ENCODE measurements around the gene MMP15.
"Not testable (repeated sequence)": the region's sequence is repeated elsewhere in the genome, so short reads cannot be mapped to it uniquely, and the experiment has no call there.

The MMP15 gene

DNA sequence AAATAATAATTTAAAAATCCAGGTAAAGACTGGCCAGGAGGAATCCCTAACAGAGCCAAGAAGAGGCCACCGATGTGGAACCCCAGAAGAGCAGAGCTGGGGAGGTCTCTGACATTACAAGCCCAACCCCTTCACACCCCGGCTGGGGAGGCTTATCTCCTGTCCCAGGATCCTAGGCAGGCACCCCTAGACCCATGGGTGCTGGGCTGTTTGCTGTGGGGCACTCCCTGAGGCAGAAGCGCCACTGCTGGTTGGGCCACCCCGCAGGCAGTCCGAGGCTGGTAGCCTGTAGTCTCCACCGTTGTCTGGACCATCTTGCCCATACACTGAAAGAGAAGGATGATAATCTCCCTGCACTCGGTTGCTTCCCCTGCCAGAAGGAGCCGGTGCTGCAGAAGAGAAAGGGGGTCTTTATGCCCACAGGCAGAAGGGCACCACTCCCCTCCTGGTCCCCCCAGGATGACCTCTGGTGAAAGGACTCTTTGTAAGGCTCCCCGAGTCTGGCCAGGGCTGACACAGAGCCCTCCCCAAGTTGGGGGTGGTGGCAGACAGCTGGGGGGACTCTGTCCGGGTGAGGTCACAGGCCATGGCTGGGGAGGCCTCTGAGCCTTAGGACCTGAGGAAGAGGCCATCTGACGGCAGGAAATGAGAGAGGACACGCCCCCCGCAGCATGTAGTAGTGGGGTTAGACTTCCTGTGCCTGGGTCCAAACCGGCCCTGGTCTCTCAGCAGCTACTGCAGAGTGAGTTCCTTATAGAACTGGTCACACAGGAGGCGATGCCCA is 69.4 kb downstream of the MMP15 start:
- TF ChIP-seq, protein P1, sequence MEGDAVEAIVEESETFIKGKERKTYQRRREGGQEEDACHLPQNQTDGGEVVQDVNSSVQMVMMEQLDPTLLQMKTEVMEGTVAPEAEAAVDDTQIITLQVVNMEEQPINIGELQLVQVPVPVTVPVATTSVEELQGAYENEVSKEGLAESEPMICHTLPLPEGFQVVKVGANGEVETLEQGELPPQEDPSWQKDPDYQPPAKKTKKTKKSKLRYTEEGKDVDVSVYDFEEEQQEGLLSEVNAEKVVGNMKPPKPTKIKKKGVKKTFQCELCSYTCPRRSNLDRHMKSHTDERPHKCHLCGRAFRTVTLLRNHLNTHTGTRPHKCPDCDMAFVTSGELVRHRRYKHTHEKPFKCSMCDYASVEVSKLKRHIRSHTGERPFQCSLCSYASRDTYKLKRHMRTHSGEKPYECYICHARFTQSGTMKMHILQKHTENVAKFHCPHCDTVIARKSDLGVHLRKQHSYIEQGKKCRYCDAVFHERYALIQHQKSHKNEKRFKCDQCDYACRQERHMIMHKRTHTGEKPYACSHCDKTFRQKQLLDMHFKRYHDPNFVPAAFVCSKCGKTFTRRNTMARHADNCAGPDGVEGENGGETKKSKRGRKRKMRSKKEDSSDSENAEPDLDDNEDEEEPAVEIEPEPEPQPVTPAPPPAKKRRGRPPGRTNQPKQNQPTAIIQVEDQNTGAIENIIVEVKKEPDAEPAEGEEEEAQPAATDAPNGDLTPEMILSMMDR (IDR thresholded peaks at IDR 0.05; ENCODE audit: low read depth, low read length, missing control alignments) = no peak
- Histone ChIP-seq H3K27ac (no peak overlapping the region), H3K27me3 (replicated peaks) (no peaks in the 10 kb centered on the region), H3K36me3 (replicated peaks) (no peaks in the 10 kb centered on the region), H3K4me3 (ENCODE audit: low read depth, low read length) (no peak overlapping the region)
- DNase-seq = no peak
- in situ Hi-C loops (cut with HindIII; ENCODE audit: low pct_ligation_motif_present, low sequenced_read_pairs) = no loop called here

DNA sequence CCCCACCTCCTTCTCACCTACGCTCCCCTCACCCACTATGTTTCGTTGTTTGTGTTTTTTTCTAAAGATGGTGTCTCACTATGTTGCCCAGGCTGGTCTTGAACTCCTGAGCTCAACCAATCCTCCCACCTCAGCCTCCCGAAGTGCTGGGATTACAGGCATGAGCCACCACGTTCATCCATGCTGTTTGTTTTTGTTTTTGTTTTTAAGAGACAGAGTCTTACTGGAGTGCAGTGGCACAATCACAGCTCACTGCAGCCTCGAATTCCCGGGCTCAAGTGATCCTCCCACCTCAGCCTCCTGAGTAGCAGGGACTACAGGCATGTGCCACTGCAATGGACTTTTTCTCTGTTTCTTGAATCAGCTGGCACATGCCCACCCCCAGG is 70.0 kb downstream of the MMP15 start:
- H3K27me3 ChIP-seq (replicated peaks); in situ Hi-C loops (cut with HindIII; ENCODE audit: low pct_ligation_motif_present, low sequenced_read_pairs); H3K4me3 ChIP-seq (ENCODE audit: low read depth, low read length); H3K36me3 ChIP-seq (replicated peaks); H3K27ac ChIP-seq; DNase-seq: not testable (repeated sequence)

DNA sequence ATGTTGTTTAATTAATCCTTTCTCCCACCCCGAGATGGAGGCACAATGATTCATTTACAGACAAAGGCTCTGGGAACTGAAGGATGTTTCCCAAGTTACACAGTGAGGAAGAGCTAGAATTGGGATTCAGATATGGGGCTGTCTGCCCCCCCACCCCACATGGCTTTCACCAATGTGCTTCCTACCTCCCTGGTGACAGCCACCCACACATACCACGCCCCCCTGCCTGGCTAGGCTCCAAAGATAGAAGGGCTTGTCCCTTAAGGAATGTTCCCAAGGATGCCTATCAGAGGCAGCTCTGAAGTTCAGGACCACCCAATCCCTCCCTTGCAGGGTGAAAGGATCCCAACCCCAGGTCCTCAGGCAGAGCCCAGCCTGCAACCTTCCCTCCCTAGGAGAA is 70.7 kb downstream of the MMP15 start:
- Histone ChIP-seq H3K4me3 (ENCODE audit: low read depth, low read length) (no peak overlapping the region), H3K27me3 (replicated peaks) (no peaks in the 10 kb centered on the region), H3K36me3 (replicated peaks) (no peaks in the 10 kb centered on the region), H3K27ac (no peak overlapping the region)
- in situ Hi-C loops (cut with HindIII; ENCODE audit: low pct_ligation_motif_present, low sequenced_read_pairs) = no loop called here
- no peak for DNase-seq
- TF ChIP-seq, protein P1 (IDR thresholded peaks at IDR 0.05; ENCODE audit: low read depth, low read length, missing control alignments) = no peak

Data from brain microvascular endothelial cell (primary cell).